Cardiac septum (tissue), 1 donor: ENCODE data around the gene CLEC11A. TPM values are rescaled to one million over a fixed set of nuclear protein-coding genes. Genes with fewer than 3 reads are reported as not detected.
"Not testable (repeated sequence)": the region's sequence is repeated elsewhere in the genome, so short reads cannot be mapped to it uniquely, and the experiment has no call there.

Source experiments
- DNase-seq: peaks from one replicate; pipeline ENCODE4 v3.0.0-alpha.2; 2020; ENCODE audit warnings: low spot score
- intact Hi-C: fragments of 100-400 bp; cut with DNase I; formaldehyde crosslinking; loops from one replicate; pipeline ENCODE4 v1.14.0; 2022
- total RNA-seq: library from RNA; stranded (reverse); fragmentation: NEBNext Ultra II Directional; extraction: Animal tissue kit (Norgen Biotek cat#: 25700); gene quantifications from one replicate; pipeline ENCODE4 v1.2.1, GENCODE V29; 2021
- donor health status: DM: no; HTN: no; CAD: no.

CLEC11A gene
- total RNA-seq, 1 donor from 2014 or later = 5.1 TPM

- DNase-seq, intact Hi-C loops: not testable (repeated sequence)
These were observed 50.3 kb downstream of the CLEC11A start for GRCh38 chr19:50773454-50773853.

Other genes with a start within 250 kb of the CLEC11A start
- 106 TPM for gene EMC10, start 246.9 kb upstream of the CLEC11A start, total RNA-seq
- gene GARIN5A, start 246.5 kb upstream of the CLEC11A start, total RNA-seq = 1.1 TPM
- 36.1 TPM for gene JOSD2, start 212.2 kb upstream of the CLEC11A start, total RNA-seq
- gene ASPDH, start 209.5 kb upstream of the CLEC11A start, total RNA-seq = not detected
- gene LRRC4B, start 154.9 kb upstream of the CLEC11A start, total RNA-seq = 0.81 TPM
- gene SYT3, start 83.5 kb upstream of the CLEC11A start, total RNA-seq = not detected
- 2.1 TPM for gene C19orf81, start 73.9 kb upstream of the CLEC11A start, total RNA-seq
- gene SHANK1, start 3.6 kb upstream of the CLEC11A start, total RNA-seq = 1.3 TPM
- not detected for gene GPR32, start 47.1 kb downstream of the CLEC11A start, total RNA-seq
- not detected for gene ACP4, start 67.1 kb downstream of the CLEC11A start, total RNA-seq
- gene KLK1, start 100.4 kb downstream of the CLEC11A start, total RNA-seq = not detected
- not detected for gene KLK15, start 110.2 kb downstream of the CLEC11A start, total RNA-seq
- not detected for gene KLK3, start 131.6 kb downstream of the CLEC11A start, total RNA-seq
- gene KLK2, start 150.1 kb downstream of the CLEC11A start, total RNA-seq = not detected
- not detected for gene KLK4, start 188.0 kb downstream of the CLEC11A start, total RNA-seq
- gene KLK5, start 229.7 kb downstream of the CLEC11A start, total RNA-seq = not detected
- not detected for gene KLK6, start 246.2 kb downstream of the CLEC11A start, total RNA-seq